WTC11 (cell line): ENCODE measurements around the gene CENPT. TPM values are rescaled to one million over a fixed set of nuclear protein-coding genes. Genes with fewer than 3 reads are reported as not detected.

Experiments
- ATAC-seq: fragments of 200-7000 bp; cut with Tn5 transposase; 2 replicates; pipeline ENCODE4 v1.10.0; 2021; ENCODE audit warnings: mild to moderate bottlenecking, moderate library complexity
- CTCF ChIA-PET: fragments of 300-600 bp; sonication (Branson Sonifier 250); formaldehyde crosslinking; loops from one replicate; lab custom pipeline; 2021; ENCODE audit warnings: antibody characterized with exemption; lab: Charles Lee
- POLR2A ChIA-PET: fragments of 350-600 bp; sonication (Branson Sonifier 250); formaldehyde crosslinking; loops from one replicate; lab custom pipeline; 2021; ENCODE audit warnings: antibody characterized with exemption; lab: Charles Lee
- DNase-seq: peaks from one replicate; pipeline ENCODE4 v3.0.0; 2021; ENCODE audit warnings: low spot score
- H3K27ac Mint-ChIP-seq: 2 replicates; pipeline ENCODE4 v1.8.0; 2021; ENCODE audit warnings: mixed read lengths
- H3K27me3 Mint-ChIP-seq: 2 replicates; pipeline ENCODE4 v1.8.0; 2021; ENCODE audit warnings: low read depth, mild to moderate bottlenecking, moderate library complexity, mixed read lengths
- H3K36me3 Mint-ChIP-seq: 2 replicates; pipeline ENCODE4 v1.8.0; 2021; ENCODE audit warnings: mixed read lengths
- H3K4me1 Mint-ChIP-seq: 2 replicates; pipeline ENCODE4 v1.8.0; 2022; ENCODE audit warnings: mixed read lengths
- H3K4me3 Mint-ChIP-seq: 2 replicates; pipeline ENCODE4 v1.8.0; 2021; ENCODE audit warnings: mild to moderate bottlenecking, moderate library complexity, mixed read lengths
- H3K9me3 Mint-ChIP-seq: 2 replicates; pipeline ENCODE4 v1.8.0; 2021; ENCODE audit warnings: mixed read lengths
- E2F1 ChIP-seq: sonication (generic); formaldehyde crosslinking; IDR thresholded peaks from 2 replicates; pipeline ENCODE4 v1.8.0; 2022; ENCODE audit warnings: mild to moderate bottlenecking, missing genetic modification reagents
- FOXK1 ChIP-seq: sonication (generic); formaldehyde crosslinking; IDR thresholded peaks from 2 replicates; pipeline ENCODE4 v1.8.0; 2022; ENCODE audit warnings: mild to moderate bottlenecking, moderate library complexity, missing genetic modification reagents
- GABPB1 ChIP-seq: sonication (generic); formaldehyde crosslinking; IDR thresholded peaks from 2 replicates; pipeline ENCODE4 v1.8.1; 2023; ENCODE audit warnings: mild to moderate bottlenecking, missing genetic modification reagents
- HMGA2 ChIP-seq: fragments of 250-450 bp; sonication (Bioruptor Pico); IDR thresholded peaks from 2 replicates; pipeline ENCODE4 v1.4.0; 2021; ENCODE audit warnings: mild to moderate bottlenecking, moderate library complexity
- JAZF1 ChIP-seq: fragments of 250-450 bp; sonication (Bioruptor Pico); IDR thresholded peaks from 2 replicates; pipeline ENCODE4 v1.9.0; 2021; ENCODE audit warnings: moderate library complexity, mild to moderate bottlenecking, inconsistent platforms
- MYBL2 ChIP-seq: sonication (generic); formaldehyde crosslinking; IDR thresholded peaks from 2 replicates; pipeline ENCODE4 v1.8.1; 2023; ENCODE audit warnings: mild to moderate bottlenecking, moderate library complexity, missing genetic modification reagents
- NFYB ChIP-seq: sonication (generic); formaldehyde crosslinking; conservative IDR thresholded peaks from 2 replicates; pipeline ENCODE4 v1.8.0; 2022; ENCODE audit warnings: low read depth, missing genetic modification reagents
- SMAD4 ChIP-seq: sonication (generic); formaldehyde crosslinking; IDR thresholded peaks from 2 replicates; pipeline ENCODE4 v1.8.0; 2022; ENCODE audit warnings: mild to moderate bottlenecking, missing genetic modification reagents
- ZNF121 ChIP-seq: sonication (generic); formaldehyde crosslinking; IDR thresholded peaks from 2 replicates; pipeline ENCODE4 v1.8.0; 2023; ENCODE audit warnings: missing genetic modification reagents
- ZNF138 ChIP-seq: sonication (generic); formaldehyde crosslinking; conservative IDR thresholded peaks from 2 replicates; pipeline ENCODE4 v1.8.1; 2022; ENCODE audit warnings: mild to moderate bottlenecking, moderate library complexity, missing genetic modification reagents
- ZNF317 ChIP-seq: sonication (generic); formaldehyde crosslinking; IDR thresholded peaks from 2 replicates; pipeline ENCODE4 v1.8.1; 2023; ENCODE audit warnings: low read depth, mild to moderate bottlenecking, moderate library complexity, missing genetic modification reagents, borderline replicate concordance
- ZNF396 ChIP-seq: fragments of 250-450 bp; sonication (Bioruptor Pico); IDR thresholded peaks from 2 replicates; pipeline ENCODE4 v1.8.0; 2021; ENCODE audit warnings: mild to moderate bottlenecking, moderate library complexity, borderline replicate concordance
- ZSCAN18 ChIP-seq: fragments of 250-450 bp; sonication (Bioruptor Pico); IDR thresholded peaks from 2 replicates; pipeline ENCODE4 v2.1.2; 2022; ENCODE audit warnings: mild to moderate bottlenecking, moderate library complexity
- total RNA-seq: library from RNA; stranded (reverse); gene quantifications from 3 replicates; pipeline ENCODE4 v1.2.3, GENCODE V29; 2021
- TF ChIP-seq, protein P1 (sequence below): sonication (generic); formaldehyde crosslinking; IDR thresholded peaks from 2 replicates; pipeline ENCODE4 v1.8.1; 2022; ENCODE audit warnings: mild to moderate bottlenecking, moderate library complexity, missing genetic modification reagents
- TF ChIP-seq, protein P2 (sequence below): sonication (generic); formaldehyde crosslinking; IDR thresholded peaks from 2 replicates; pipeline ENCODE4 v1.8.0; 2023; ENCODE audit warnings: missing genetic modification reagents
- TF ChIP-seq, protein P3 (sequence below): sonication (generic); formaldehyde crosslinking; IDR thresholded peaks from 2 replicates; pipeline ENCODE4 v1.8.0; 2022; ENCODE audit warnings: mild to moderate bottlenecking, missing genetic modification reagents
- TF ChIP-seq, protein P4 (sequence below): sonication (generic); formaldehyde crosslinking; IDR thresholded peaks from 2 replicates; pipeline ENCODE4 v1.8.0; 2023; ENCODE audit warnings: mild to moderate bottlenecking, missing genetic modification reagents
- TF ChIP-seq, protein P5 (sequence below): sonication (generic); formaldehyde crosslinking; IDR thresholded peaks from 2 replicates; pipeline ENCODE4 v1.8.0; 2023; ENCODE audit warnings: missing genetic modification reagents, mild to moderate bottlenecking, borderline replicate concordance

Gene CENPT
- total RNA-seq, 1 experiment from 2014 or later: 58.3 TPM

GRCh38 chr16:67853670-67854069, 6.2 kb upstream of the CENPT start:
- peaks cover 14% of the 10 kb centered on the region for H3K36me3 Mint-ChIP-seq
- H3K27ac Mint-ChIP-seq: no peak overlapping the region
- CTCF ChIA-PET: interaction anchor here (0.9 kb wide), 1 partner anchor 13 kb away, joined by 3 read pairs; no protein-coding TSS in a partner anchor
- ATAC-seq: no peak
- no peaks in the 10 kb centered on the region for H3K27me3 Mint-ChIP-seq
- no peak for DNase-seq
- no peaks in the 10 kb centered on the region for H3K9me3 Mint-ChIP-seq
- POLR2A ChIA-PET: no interaction called here
- TF ChIP-seq JAZF1 (no peak), ZNF121 (CRISPR knock-in tag) (peak; percentile 83)
- TF ChIP-seq, all 79 proteins: peak for 1
- no peak overlapping the region for H3K4me3 Mint-ChIP-seq
- H3K4me1 Mint-ChIP-seq: peaks cover 40% of the 10 kb centered on the region

GRCh38 chr16:67848118-67848517, 625 bp upstream of the CENPT start:
- CTCF ChIA-PET: interaction anchor here (1.0 to 2.1 kb wide), 4 partner anchors 17 to 180 kb away, joined by 3 to 14 read pairs (median 4); no protein-coding TSS in a partner anchor
- H3K4me1 Mint-ChIP-seq: peaks cover 41% of the 10 kb centered on the region
- H3K9me3 Mint-ChIP-seq: no peaks in the 10 kb centered on the region
- H3K4me3 Mint-ChIP-seq: peak overlapping the region; percentile 92
- POLR2A ChIA-PET: no interaction called here
- no peak for ATAC-seq
- TF ChIP-seq SMAD4 (CRISPR knock-in tag): no peak
- no peak for TF ChIP-seq ZNF138 (CRISPR knock-in tag)
- TF ChIP-seq, protein P1, sequence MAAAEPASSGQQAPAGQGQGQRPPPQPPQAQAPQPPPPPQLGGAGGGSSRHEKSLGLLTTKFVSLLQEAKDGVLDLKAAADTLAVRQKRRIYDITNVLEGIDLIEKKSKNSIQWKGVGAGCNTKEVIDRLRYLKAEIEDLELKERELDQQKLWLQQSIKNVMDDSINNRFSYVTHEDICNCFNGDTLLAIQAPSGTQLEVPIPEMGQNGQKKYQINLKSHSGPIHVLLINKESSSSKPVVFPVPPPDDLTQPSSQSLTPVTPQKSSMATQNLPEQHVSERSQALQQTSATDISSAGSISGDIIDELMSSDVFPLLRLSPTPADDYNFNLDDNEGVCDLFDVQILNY: no peak
- no peak for TF ChIP-seq GABPB1 (CRISPR knock-in tag)
- TF ChIP-seq MYBL2 (CRISPR knock-in tag): no peak
- TF ChIP-seq NFYB (CRISPR knock-in tag): no peak
- TF ChIP-seq HMGA2 (CRISPR knock-in tag): no peak
- TF ChIP-seq, protein P2, sequence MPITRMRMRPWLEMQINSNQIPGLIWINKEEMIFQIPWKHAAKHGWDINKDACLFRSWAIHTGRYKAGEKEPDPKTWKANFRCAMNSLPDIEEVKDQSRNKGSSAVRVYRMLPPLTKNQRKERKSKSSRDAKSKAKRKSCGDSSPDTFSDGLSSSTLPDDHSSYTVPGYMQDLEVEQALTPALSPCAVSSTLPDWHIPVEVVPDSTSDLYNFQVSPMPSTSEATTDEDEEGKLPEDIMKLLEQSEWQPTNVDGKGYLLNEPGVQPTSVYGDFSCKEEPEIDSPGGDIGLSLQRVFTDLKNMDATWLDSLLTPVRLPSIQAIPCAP: no peak
- TF ChIP-seq ZSCAN18: no peak
- TF ChIP-seq, protein P3, sequence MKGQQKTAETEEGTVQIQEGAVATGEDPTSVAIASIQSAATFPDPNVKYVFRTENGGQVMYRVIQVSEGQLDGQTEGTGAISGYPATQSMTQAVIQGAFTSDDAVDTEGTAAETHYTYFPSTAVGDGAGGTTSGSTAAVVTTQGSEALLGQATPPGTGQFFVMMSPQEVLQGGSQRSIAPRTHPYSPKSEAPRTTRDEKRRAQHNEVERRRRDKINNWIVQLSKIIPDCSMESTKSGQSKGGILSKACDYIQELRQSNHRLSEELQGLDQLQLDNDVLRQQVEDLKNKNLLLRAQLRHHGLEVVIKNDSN: no peak
- no peak for TF ChIP-seq ZNF396 (CRISPR knock-in tag)
- TF ChIP-seq, all 79 proteins: peak for 0
- peak overlapping the region; percentile 93; the same call in 1 of the 2 replicates for H3K27ac Mint-ChIP-seq
- H3K27me3 Mint-ChIP-seq: no peaks in the 10 kb centered on the region
- no peak for DNase-seq
- H3K36me3 Mint-ChIP-seq: peaks cover 11% of the 10 kb centered on the region

- ATAC-seq (peak; percentile 78), DNase-seq (peak; percentile 98)
- H3K27me3 Mint-ChIP-seq: no peaks in the 10 kb centered on the region
- CTCF ChIA-PET: interaction anchor here (0.5 to 4.4 kb wide), 12 partner anchors 10 to 326 kb away, joined by 3 to 58 read pairs (median 5); partner anchors contain the start of genes NRN1L, RANBP10 and TSNAXIP1
- H3K4me3 Mint-ChIP-seq: peak within 1 kb of the TSS; percentile 92
- POLR2A ChIA-PET: interaction anchor here (0.5 to 1.4 kb wide), 3 partner anchors 12 to 40 kb away, joined by 3 to 9 read pairs (median 5); partner anchors contain the start of genes RANBP10 and TSNAXIP1
- peaks cover 45% of the 10 kb centered on the region for H3K4me1 Mint-ChIP-seq
- peak within 1 kb of the TSS; percentile 100 for H3K27ac Mint-ChIP-seq
- H3K36me3 Mint-ChIP-seq: peaks cover 11% of the 10 kb centered on the region
- no peaks in the 10 kb centered on the region for H3K9me3 Mint-ChIP-seq
- peak; percentile 82 for TF ChIP-seq FOXK1 (CRISPR knock-in tag)
- TF ChIP-seq, protein P4, sequence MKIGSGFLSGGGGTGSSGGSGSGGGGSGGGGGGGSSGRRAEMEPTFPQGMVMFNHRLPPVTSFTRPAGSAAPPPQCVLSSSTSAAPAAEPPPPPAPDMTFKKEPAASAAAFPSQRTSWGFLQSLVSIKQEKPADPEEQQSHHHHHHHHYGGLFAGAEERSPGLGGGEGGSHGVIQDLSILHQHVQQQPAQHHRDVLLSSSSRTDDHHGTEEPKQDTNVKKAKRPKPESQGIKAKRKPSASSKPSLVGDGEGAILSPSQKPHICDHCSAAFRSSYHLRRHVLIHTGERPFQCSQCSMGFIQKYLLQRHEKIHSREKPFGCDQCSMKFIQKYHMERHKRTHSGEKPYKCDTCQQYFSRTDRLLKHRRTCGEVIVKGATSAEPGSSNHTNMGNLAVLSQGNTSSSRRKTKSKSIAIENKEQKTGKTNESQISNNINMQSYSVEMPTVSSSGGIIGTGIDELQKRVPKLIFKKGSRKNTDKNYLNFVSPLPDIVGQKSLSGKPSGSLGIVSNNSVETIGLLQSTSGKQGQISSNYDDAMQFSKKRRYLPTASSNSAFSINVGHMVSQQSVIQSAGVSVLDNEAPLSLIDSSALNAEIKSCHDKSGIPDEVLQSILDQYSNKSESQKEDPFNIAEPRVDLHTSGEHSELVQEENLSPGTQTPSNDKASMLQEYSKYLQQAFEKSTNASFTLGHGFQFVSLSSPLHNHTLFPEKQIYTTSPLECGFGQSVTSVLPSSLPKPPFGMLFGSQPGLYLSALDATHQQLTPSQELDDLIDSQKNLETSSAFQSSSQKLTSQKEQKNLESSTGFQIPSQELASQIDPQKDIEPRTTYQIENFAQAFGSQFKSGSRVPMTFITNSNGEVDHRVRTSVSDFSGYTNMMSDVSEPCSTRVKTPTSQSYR (CRISPR knock-in tag): peak; percentile 96
- TF ChIP-seq ZNF317 (CRISPR knock-in tag): no peak
- TF ChIP-seq SMAD4 (CRISPR knock-in tag): peak; percentile 79; the same call in 1 of the 2 replicates
- TF ChIP-seq, protein P5, sequence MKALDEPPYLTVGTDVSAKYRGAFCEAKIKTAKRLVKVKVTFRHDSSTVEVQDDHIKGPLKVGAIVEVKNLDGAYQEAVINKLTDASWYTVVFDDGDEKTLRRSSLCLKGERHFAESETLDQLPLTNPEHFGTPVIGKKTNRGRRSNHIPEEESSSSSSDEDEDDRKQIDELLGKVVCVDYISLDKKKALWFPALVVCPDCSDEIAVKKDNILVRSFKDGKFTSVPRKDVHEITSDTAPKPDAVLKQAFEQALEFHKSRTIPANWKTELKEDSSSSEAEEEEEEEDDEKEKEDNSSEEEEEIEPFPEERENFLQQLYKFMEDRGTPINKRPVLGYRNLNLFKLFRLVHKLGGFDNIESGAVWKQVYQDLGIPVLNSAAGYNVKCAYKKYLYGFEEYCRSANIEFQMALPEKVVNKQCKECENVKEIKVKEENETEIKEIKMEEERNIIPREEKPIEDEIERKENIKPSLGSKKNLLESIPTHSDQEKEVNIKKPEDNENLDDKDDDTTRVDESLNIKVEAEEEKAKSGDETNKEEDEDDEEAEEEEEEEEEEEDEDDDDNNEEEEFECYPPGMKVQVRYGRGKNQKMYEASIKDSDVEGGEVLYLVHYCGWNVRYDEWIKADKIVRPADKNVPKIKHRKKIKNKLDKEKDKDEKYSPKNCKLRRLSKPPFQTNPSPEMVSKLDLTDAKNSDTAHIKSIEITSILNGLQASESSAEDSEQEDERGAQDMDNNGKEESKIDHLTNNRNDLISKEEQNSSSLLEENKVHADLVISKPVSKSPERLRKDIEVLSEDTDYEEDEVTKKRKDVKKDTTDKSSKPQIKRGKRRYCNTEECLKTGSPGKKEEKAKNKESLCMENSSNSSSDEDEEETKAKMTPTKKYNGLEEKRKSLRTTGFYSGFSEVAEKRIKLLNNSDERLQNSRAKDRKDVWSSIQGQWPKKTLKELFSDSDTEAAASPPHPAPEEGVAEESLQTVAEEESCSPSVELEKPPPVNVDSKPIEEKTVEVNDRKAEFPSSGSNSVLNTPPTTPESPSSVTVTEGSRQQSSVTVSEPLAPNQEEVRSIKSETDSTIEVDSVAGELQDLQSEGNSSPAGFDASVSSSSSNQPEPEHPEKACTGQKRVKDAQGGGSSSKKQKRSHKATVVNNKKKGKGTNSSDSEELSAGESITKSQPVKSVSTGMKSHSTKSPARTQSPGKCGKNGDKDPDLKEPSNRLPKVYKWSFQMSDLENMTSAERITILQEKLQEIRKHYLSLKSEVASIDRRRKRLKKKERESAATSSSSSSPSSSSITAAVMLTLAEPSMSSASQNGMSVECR: peak; percentile 82; the same call in 1 of the 2 replicates
- peak; percentile 33; the same call in 1 of the 2 replicates for TF ChIP-seq E2F1
Observed at GRCh38 chr16:67846320-67847063, 1.0 kb downstream of the CENPT start, which contains the start of gene NUTF2. Gene NUTF2, plus strand, starts transcription at chr16:67846933. Its CDS starts 18,198 bp downstream, at chr16:67865131.
